Measurements from ENCODE around the gene IFT88. TPM values are rescaled to one million over a fixed set of nuclear protein-coding genes. Genes with fewer than 3 reads are reported as not detected.

Gene IFT88
- total RNA-seq, 2 experiments from 2014 or later = 9.0 to 9.5 TPM

GRCh38 chr13:20727856-20728255 lies 160.9 kb downstream of the IFT88 start:
- H3K9me3 Mint-ChIP-seq = no peaks in the 10 kb centered on the region
- H3K36me3 Mint-ChIP-seq (ENCODE audit: low read depth) = peaks cover 29% of the 10 kb centered on the region
- no peak overlapping the region for H3K27ac ChIP-seq (ENCODE audit: low read depth in 1 of 2, low read length in 2 of 2)
- no peak overlapping the region for H3K27ac Mint-ChIP-seq
- no peaks in the 10 kb centered on the region for H3K27me3 ChIP-seq (ENCODE audit: control insufficient read depth in 1 of 2, insufficient read depth in 2 of 2, low read length in 2 of 2)
- H3K4me1 Mint-ChIP-seq (ENCODE audit: low read depth) = no peaks in the 10 kb centered on the region
- intact Hi-C loops (cut with DNase I, micrococcal nuclease) = no loop called here
- no peak for TF ChIP-seq CTCF (IDR thresholded peaks at IDR 0.05)
- no peaks in the 10 kb centered on the region for H3K36me3 ChIP-seq (ENCODE audit: insufficient read depth, low read length)
- DNase-seq (no peak), ATAC-seq (ENCODE audit: poor library complexity) (no peak)
- H3K27me3 Mint-ChIP-seq = no peaks in the 10 kb centered on the region
- CTCF ChIA-PET = interaction anchor here (0.6 kb wide), 1 partner anchor 17 kb away, joined by 4 read pairs; no protein-coding TSS in a partner anchor
- POLR2A ChIA-PET = no interaction called here
- H3K4me3 Mint-ChIP-seq = no peak overlapping the region
- no peaks in the 10 kb centered on the region for H3K4me1 ChIP-seq (ENCODE audit: insufficient read depth, low read length)
- H3K4me3 ChIP-seq (ENCODE audit: low read length) = no peak overlapping the region
- H3K9me3 ChIP-seq (ENCODE audit: control insufficient read depth in 1 of 2, insufficient read depth in 1 of 2, low read length in 2 of 2) = no peaks in the 10 kb centered on the region

- no peaks in the 10 kb centered on the region for H3K27me3 ChIP-seq (ENCODE audit: control insufficient read depth in 1 of 2, insufficient read depth in 2 of 2, low read length in 2 of 2)
- Mint-ChIP-seq H3K36me3 (ENCODE audit: low read depth) (peaks cover 30% of the 10 kb centered on the region), H3K9me3 (no peaks in the 10 kb centered on the region), H3K4me1 (ENCODE audit: low read depth) (no peaks in the 10 kb centered on the region), H3K27ac (no peak overlapping the region), H3K27me3 (no peaks in the 10 kb centered on the region), H3K4me3 (no peak overlapping the region)
- no peaks in the 10 kb centered on the region for H3K36me3 ChIP-seq (ENCODE audit: insufficient read depth, low read length)
- intact Hi-C loops (cut with DNase I, micrococcal nuclease) = no loop called here
- H3K4me1 ChIP-seq (ENCODE audit: insufficient read depth, low read length) = no peaks in the 10 kb centered on the region
- no peak for TF ChIP-seq CTCF (IDR thresholded peaks at IDR 0.05)
- no peak overlapping the region for H3K4me3 ChIP-seq (ENCODE audit: low read length)
- DNase-seq = no peak
- no peak for ATAC-seq (ENCODE audit: poor library complexity)
- H3K27ac ChIP-seq (ENCODE audit: low read depth in 1 of 2, low read length in 2 of 2) = no peak overlapping the region
- POLR2A ChIA-PET = no interaction called here
- CTCF ChIA-PET = no interaction called here
- no peaks in the 10 kb centered on the region for H3K9me3 ChIP-seq (ENCODE audit: control insufficient read depth in 1 of 2, insufficient read depth in 1 of 2, low read length in 2 of 2)
These were observed 161.8 kb downstream of the IFT88 start for GRCh38 chr13:20728579-20729311.

- H3K27ac ChIP-seq (ENCODE audit: low read depth in 1 of 2, low read length in 2 of 2) = no peak overlapping the region
- H3K27me3 ChIP-seq (ENCODE audit: control insufficient read depth in 1 of 2, insufficient read depth in 2 of 2, low read length in 2 of 2) = no peaks in the 10 kb centered on the region
- DNase-seq (no peak), ATAC-seq (ENCODE audit: poor library complexity) (no peak)
- no peaks in the 10 kb centered on the region for H3K9me3 ChIP-seq (ENCODE audit: control insufficient read depth in 1 of 2, insufficient read depth in 1 of 2, low read length in 2 of 2)
- Mint-ChIP-seq H3K36me3 (ENCODE audit: low read depth) (peaks cover 35% of the 10 kb centered on the region), H3K4me1 (ENCODE audit: low read depth) (no peaks in the 10 kb centered on the region), H3K4me3 (no peak overlapping the region), H3K27me3 (no peaks in the 10 kb centered on the region), H3K27ac (no peak overlapping the region), H3K9me3 (no peaks in the 10 kb centered on the region)
- no peak for TF ChIP-seq CTCF (IDR thresholded peaks at IDR 0.05)
- CTCF ChIA-PET = no interaction called here
- intact Hi-C loops (cut with DNase I, micrococcal nuclease) = no loop called here
- no peaks in the 10 kb centered on the region for H3K36me3 ChIP-seq (ENCODE audit: insufficient read depth, low read length)
- H3K4me3 ChIP-seq (ENCODE audit: low read length) = no peak overlapping the region
- POLR2A ChIA-PET = no interaction called here
- H3K4me1 ChIP-seq (ENCODE audit: insufficient read depth, low read length) = no peaks in the 10 kb centered on the region
These were observed 163.0 kb downstream of the IFT88 start for GRCh38 chr13:20729633-20730585.

Measured in CD4-positive, alpha-beta T cell (primary cell).